HG03175 (cell line): ENCODE results near the gene RPS6KL1.

Experiments
- ATAC-seq: cut with Tn5 transposase; IDR thresholded peaks from one replicate; pipeline ENCODE4 v1.9.1; 2021; ENCODE audit warnings: mild to moderate bottlenecking, moderate library complexity; ENCODE audit not compliant: unreplicated experiment

The RPS6KL1 gene, protein sequence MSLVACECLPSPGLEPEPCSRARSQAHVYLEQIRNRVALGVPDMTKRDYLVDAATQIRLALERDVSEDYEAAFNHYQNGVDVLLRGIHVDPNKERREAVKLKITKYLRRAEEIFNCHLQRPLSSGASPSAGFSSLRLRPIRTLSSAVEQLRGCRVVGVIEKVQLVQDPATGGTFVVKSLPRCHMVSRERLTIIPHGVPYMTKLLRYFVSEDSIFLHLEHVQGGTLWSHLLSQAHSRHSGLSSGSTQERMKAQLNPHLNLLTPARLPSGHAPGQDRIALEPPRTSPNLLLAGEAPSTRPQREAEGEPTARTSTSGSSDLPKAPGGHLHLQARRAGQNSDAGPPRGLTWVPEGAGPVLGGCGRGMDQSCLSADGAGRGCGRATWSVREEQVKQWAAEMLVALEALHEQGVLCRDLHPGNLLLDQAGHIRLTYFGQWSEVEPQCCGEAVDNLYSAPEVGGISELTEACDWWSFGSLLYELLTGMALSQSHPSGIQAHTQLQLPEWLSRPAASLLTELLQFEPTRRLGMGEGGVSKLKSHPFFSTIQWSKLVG

GRCh38 chr14:74922752-74923401 lies at the start of gene RPS6KL1:
RPS6KL1 (minus strand) TSS chr14:74923260; CDS start chr14:74921541, 1,719 bp downstream.
- peak; percentile 89 for ATAC-seq

GRCh38 chr14:74968811-74969210 lies 45.8 kb upstream of the RPS6KL1 start:
- ATAC-seq, result no peak

DNA sequence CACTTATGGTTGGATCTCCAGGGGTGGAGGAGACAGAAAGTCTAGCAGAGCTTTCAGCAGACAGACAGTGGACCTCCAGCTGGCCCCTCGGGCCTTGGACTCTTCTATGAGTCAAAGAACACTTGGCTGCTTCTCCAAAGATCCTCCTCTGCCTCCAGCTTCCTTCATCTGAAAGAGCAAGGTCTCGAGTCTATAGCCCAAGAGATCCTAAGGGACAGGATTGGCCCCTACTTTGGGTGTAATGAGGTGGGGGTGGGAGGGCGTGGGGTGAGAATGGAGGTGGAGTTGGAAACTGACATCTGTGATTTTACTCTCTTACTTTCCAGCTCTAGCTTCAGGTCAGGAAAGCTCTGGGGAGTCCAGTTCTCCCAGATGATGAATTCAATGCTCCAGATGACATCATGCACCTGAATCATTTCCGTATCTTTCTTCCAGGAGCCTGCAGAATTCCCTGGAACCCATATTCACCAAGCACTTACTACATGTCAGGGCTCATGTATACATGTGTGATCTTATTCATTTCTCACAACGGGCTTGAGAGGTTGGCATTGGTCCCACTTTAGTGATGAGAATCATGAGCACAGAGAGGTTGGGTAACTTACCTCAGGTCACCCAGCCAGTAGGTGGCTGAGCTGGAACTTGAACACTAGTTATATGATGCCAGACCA lies 42.6 kb upstream of the RPS6KL1 start:
- ATAC-seq, result no peak

DNA sequence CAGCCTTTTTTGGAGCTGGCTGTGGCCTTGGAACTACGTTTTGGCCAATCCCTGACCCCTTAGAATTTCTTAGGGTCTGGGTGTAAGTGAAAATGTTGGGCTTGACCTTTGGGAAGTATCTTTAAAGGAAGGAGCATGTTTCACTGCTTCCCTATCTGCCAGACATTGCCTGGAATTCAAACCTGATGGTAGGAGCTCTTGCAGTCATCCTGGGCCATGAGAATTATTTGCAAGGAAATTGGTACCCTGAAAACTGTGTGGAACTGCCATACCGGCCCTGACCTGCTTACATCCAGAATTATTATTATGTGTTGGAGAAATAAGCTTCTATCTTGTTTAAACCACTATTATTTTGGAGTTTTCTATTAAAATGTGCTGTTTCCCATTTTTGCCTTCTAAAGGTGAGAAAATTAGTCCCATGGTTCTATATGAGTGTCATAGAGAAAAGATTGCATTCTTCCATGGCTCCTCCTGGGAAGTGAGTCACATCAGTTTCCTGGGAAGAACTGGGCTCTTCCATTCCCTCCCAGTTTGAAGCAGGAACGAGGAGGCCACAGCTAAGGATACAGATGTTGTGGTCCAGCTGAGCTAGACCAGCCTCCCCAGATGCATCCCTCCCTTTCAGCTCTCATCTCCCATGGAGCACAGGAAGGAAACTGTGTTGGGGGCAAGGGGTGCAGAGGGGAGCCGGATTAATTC lies 41.9 kb upstream of the RPS6KL1 start:
- ATAC-seq, result no peak

GRCh38 chr14:74963705-74964271 lies 40.7 kb upstream of the RPS6KL1 start:
- ATAC-seq, result no peak

GRCh38 chr14:74963178-74963704 lies 40.2 kb upstream of the RPS6KL1 start:
- ATAC-seq, result no peak

DNA sequence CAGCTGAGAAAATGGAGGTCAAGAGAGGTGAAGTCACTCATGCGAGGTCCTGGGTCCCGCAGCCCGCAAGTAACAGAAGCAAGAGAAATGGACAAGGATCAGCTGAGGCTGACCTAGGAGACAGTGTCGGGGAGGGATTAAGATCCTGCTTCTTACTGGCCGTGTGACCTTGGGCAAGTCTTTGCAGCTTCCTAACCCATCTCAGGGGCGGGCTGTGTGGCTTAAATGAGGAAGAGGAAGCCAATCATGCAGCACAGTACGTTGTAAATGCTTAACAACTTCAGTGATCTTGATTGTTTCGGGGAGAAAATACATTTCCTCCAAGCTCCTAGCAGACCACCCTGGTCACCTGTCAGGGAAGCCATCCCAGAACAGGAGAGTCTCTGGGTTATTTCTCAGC lies 39.4 kb upstream of the RPS6KL1 start:
- ATAC-seq, result no peak

DNA sequence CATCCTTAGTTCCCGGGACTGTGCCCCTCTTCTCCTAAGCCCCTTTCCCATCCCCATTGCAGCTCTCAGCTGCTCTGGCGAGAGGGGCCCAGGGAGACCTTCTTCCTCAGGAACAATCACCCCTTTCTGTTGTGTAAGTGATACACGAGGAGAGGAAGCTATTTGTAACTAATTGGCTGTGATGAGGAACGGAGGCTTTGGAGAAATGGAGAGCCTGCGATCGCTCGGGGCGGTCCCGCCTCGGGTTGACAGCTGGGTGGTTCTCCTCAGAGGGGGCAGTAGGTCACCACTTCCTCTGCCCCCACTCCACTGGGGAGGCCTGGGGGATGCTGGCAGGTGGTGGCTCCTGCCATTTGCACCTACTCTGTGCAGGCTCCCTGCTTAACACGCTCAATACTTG lies 39.0 kb upstream of the RPS6KL1 start:
- ATAC-seq, result no peak

DNA sequence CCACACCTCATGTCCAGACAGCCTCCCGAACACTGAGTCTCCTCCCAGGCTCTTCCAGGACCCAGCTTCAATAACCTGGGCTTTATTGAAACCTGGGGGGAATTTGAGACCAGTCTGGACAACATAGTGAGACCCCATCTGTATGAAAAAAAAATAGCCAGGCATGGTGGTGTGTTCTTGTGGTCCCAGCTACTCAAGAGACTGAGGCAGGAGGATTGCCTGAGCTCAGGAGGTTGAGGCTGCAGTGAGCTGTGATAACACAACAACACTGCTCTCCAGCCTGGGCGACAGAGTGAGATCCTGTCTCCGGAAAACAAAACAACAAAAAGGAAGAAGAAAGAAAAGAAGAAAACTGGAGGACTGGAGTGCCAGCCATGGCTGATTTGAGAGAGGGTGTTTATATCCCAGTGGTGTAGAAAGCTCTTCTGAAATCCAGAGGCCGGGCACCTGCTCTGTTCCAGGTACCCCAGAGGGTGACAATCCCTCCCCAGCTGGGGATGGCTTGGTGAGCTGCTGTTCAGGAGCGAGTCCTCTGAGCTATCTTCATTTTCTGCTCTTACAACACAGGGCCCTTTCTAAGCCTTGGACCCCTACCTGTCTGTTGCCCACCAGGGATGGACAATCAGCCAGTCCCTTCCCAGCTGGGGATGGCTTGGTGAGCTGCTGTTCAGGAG lies 38.3 kb upstream of the RPS6KL1 start:
- ATAC-seq, result no peak

DNA sequence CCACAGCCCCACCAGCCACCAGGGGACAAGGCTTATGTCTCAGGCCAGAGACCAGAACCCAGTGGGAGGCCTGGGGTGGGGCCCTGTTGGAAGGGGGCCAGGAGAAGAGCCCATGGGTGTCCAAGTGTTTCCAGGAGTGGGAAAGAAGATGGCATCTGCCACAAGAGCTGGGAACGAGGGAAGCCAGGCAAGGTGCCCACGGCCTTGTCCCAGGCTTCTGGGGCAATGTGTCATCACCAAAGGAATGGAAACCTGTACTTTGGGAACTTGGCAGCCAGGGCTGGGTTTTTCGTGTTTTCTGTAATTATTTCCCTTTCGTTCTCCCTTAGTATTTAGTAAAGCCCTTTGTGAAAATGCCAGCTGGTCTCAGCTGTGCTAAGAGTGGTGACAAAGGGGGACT lies 37.7 kb upstream of the RPS6KL1 start:
- no peak for ATAC-seq

GRCh38 chr14:74959596-74960180 lies 36.6 kb upstream of the RPS6KL1 start:
- ATAC-seq, result no peak

DNA sequence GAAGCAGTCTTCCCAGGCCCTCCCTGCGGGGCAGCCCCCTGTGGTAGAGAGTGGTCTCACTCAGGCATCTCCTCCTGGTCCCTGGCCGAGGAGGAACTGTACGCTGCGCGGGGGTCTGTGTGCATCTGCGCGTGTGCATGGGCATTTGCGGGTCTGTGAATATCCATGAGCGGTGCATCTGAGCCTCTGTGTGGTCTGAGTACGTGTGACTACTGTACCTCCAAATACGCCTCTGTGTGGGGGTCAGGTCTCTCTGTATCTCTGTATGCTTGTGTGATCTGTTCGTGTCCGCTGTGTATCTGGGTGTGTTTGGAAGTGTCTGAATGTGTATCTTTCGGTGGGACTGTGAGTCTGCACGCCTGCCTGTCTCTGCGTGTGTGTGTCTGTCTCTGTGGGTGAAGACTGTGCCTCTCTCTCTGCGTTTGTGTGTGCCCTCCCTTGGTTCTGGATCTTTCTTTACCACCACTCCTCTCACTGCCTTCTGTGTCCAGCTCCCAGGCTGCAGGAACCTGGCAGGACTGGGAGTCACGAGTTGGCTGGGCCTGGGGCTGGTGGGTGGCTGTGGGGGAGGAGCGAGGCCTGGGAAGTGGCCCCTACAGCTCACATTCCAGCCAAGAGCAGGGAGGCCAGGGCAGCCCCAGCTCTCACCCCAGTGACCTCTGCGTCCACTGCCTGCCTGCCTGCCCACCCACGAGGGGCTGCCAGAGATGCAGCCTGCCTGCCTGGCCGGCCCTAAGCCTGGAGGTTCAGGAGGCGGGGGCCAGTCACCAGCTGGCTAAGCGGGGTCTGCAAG lies 33.4 kb upstream of the RPS6KL1 start:
- no peak for ATAC-seq

GRCh38 chr14:74956027-74956279 lies 32.9 kb upstream of the RPS6KL1 start:
- ATAC-seq, result no peak

- no peak for ATAC-seq
These were observed 32.4 kb upstream of the RPS6KL1 start, which contains the start of gene PGF for GRCh38 chr14:74955229-74956026. PGF (minus strand) TSS chr14:74955597; CDS start chr14:74955242, 355 bp downstream.

DNA sequence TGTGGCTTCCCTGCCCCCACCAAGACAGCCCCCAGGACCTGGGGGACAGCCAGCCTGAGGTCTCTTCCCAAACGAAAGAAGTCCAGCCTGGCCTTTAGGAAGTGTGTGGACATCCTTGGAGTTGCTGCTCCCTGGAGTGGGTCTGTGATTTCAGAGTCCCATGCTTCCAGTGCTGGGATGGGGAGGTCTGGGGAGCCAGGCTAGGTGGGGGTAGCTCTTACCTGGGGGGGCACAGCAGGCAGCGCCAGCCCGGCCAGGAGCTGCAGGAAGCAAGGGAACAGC lies 31.8 kb upstream of the RPS6KL1 start:
- ATAC-seq, result no peak

DNA sequence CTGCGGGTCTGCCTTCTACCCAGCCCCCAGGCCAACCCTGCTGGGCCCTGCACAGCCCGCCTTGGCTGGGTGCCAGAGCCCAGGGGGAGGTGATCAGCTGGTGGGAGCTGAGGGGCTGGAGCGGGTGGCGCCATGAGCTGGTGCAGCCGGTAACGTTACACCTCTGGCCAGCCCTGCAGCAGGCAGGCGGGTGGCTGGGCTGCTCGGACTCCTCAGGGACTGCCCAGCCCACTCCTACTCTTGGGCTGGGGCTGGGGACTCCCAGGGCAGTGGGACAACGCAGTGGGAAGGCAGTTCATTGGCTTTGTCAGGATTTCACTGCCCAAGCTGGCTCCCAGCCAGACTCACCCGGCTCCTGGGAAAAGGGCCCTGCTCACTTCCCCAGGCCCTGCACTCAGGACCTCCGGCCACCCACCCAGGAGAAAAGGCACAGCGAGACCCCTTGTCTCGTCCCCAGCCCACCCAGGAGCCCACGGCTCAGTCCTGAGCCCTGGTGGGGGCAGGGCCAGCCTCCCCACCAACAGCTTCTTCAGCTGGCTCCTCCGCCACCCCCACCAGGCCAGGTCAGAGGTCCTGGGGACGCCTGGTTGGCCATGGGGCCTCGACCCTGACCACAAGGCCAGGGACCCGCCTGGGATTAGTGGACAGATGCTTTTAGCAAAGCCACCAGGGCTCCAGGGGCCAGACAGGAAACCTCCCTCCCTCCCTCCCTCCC lies 31.3 kb upstream of the RPS6KL1 start:
- ATAC-seq, result no peak

DNA sequence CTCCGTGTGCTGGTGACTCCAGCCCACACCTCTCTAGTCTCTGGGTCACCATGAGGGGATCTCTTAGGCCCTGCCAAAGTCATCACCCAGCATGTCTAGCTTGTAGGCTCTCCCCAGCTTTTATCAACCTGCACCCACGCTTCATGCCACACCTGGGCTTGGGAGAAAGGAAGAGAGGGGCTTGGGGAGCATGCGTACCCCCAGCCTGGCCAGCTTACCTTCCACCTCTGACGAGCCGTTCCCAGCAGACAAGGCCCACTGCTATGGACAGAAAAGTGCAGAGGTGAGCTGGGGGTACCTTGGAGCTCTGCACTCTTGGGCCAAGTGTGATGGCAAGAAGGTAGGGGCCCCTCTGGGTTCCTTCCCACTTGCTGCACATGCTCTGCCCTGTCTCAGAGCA lies 30.6 kb upstream of the RPS6KL1 start:
- no peak for ATAC-seq
